H1 (cell line): ENCODE measurements around the gene TPSD1. TPM values are rescaled to one million over a fixed set of nuclear protein-coding genes. Genes with fewer than 3 reads are reported as not detected.

Experiments
- EP300 ChIP-seq, 2 experiments: IDR thresholded peaks; 1 replicate in 1 of 2; 2 replicates in 1 of 2; pipeline ENCODE4 v1.6.1; 2011 to 2012; ENCODE audit warnings: low read depth in 2 of 2, low read length in 2 of 2, mild to moderate bottlenecking in 2 of 2, borderline replicate concordance in 1 of 2, inconsistent platforms in 1 of 2, moderate library complexity in 1 of 2
- TCF12 ChIP-seq: IDR thresholded peaks from 2 replicates; pipeline ENCODE4 v1.6.1; 2011; ENCODE audit warnings: low read depth, mild to moderate bottlenecking, low read length
- ZNF274 ChIP-seq: IDR thresholded peaks from 2 replicates; pipeline ENCODE4 v1.7.0; 2012; ENCODE audit warnings: low read length, borderline replicate concordance; ENCODE audit errors: extremely low read depth
- polyA plus RNA-seq, 7 experiments: library from polyadenylated mRNA; depleted of rRNA in 3 of 7; stranded (reverse) in 5 of 7; unstranded in 2 of 7; fragments of >200 nt in 5 of 7; fragments of 200-250 nt in 2 of 7; gene quantifications; 1 replicate in 5 of 7; 2 replicates in 1 of 7; 4 replicates in 1 of 7; pipeline versions ENCODE4 v1.2.1 to v1.2.3, GENCODE V29; 2011 to 2013; ENCODE audit warnings: missing spikeins in 2 of 7, mixed read lengths in 2 of 7
- total RNA-seq: library from RNA; stranded (reverse); fragmentation: NEBNext Ultra II Directional; extraction: Animal tissue kit (Norgen Biotek cat#: 25700); gene quantifications from 2 replicates; pipeline ENCODE4 v1.2.1, GENCODE V29; 2021
- TF ChIP-seq, protein P1 (sequence below): IDR thresholded peaks from 2 replicates; pipeline ENCODE4 v1.6.1; 2012; ENCODE audit warnings: inconsistent platforms

The TPSD1 gene
- total and polyA plus RNA-seq, 2 of the 8 experiments (the other 6 are each of a cell fraction or from before 2014, with no cell fraction given): 0.26 TPM; not detected in 1

DNA sequence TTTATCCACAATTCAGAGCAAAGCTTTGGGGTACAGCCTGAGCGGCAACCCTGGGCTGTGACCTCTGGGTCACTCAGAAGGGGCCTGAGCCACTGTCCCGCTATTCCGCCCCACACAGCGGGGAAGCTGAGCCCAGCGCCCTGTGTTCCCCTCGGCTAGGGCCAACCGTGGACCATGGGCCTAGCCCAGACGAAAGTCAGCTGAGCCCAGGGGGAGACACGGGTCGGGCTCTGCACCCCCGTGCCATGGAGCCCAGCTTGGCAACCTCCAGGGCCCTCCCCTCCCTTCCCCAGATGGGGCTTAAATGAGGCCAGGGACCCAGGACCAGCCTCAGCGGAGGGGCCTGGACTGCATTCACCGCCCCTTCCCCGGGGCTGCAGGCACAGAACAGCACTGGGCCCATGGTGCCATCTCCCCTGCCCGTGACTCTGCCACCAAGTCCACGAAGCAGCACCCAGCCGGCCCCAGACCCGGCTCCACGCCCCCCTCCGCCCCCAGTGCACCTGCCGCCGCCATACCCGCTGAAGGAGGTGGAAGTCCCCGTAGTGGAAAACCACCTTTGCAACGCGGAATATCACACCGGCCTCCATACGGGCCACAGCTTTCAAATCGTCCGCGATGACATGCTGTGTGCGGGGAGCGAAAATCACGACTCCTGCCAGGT, 1.8 kb downstream of the TPSD1 start (continued):
- TF ChIP-seq ZNF274 (no peak), TCF12 (no peak), EP300 (IDR thresholded peaks at IDR 0.05; ENCODE audit: borderline replicate concordance in 1 of 2, low read depth in 2 of 2, low read length in 2 of 2) (no peak)
- TF ChIP-seq, protein P1, sequence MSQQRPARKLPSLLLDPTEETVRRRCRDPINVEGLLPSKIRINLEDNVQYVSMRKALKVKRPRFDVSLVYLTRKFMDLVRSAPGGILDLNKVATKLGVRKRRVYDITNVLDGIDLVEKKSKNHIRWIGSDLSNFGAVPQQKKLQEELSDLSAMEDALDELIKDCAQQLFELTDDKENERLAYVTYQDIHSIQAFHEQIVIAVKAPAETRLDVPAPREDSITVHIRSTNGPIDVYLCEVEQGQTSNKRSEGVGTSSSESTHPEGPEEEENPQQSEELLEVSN: no peak
- TF ChIP-seq, all 59 proteins: peak for 0
